Activated B cell treated with CpG ODN at 0.5 μM for 24 hours (primary cell): Measurements from ENCODE around the gene USP3. TPM values are rescaled to one million over a fixed set of nuclear protein-coding genes. Genes with fewer than 3 reads are reported as not detected.

Experiments used
- ATAC-seq: fragments of 200-7000 bp; cut with Tn5 transposase; one replicate; pipeline ENCODE4 v1.10.0; 2021; ENCODE audit warnings: low read depth, mild to moderate bottlenecking, moderate library complexity
- CTCF ChIA-PET: fragments of 350-600 bp; sonication (Branson Sonifier 250); formaldehyde crosslinking; loops from one replicate; lab custom pipeline; 2021; ENCODE audit warnings: antibody characterized with exemption; lab: Charles Lee
- POLR2A ChIA-PET: fragments of 350-600 bp; sonication (Branson Sonifier 250); formaldehyde crosslinking; loops from one replicate; lab custom pipeline; 2021; ENCODE audit warnings: antibody characterized with exemption; lab: Charles Lee
- DNase-seq: peaks from one replicate; pipeline ENCODE4 v3.0.0; 2022
- H3K27ac Mint-ChIP-seq: one replicate; pipeline ENCODE4 v1.8.0; 2020; ENCODE audit warnings: mixed read lengths
- H3K27me3 Mint-ChIP-seq: one replicate; pipeline ENCODE4 v1.8.0; 2021; ENCODE audit warnings: mixed read lengths
- H3K36me3 Mint-ChIP-seq: one replicate; pipeline ENCODE4 v1.8.0; 2021; ENCODE audit warnings: low read depth, mixed read lengths
- H3K4me1 Mint-ChIP-seq: one replicate; pipeline ENCODE4 v1.8.0; 2021; ENCODE audit warnings: mixed read lengths
- H3K4me3 Mint-ChIP-seq: one replicate; pipeline ENCODE4 v1.8.0; 2020; ENCODE audit warnings: mild to moderate bottlenecking, mixed read lengths
- H3K9me3 Mint-ChIP-seq: one replicate; pipeline ENCODE4 v1.8.0; 2020; ENCODE audit warnings: mixed read lengths
- CTCF ChIP-seq: fragments of 200-600 bp; IDR thresholded peaks from one replicate; pipeline ENCODE4 v1.8.0; 2022; ENCODE audit warnings: antibody characterized with exemption, mild to moderate bottlenecking
- intact Hi-C: fragments of 100-400 bp; cut with micrococcal nuclease; formaldehyde crosslinking; loops from one replicate; pipeline ENCODE4 v1.15.1; 2024
- total RNA-seq: library from RNA; stranded (reverse); gene quantifications from 2 replicates; pipeline ENCODE4 v1.2.3, GENCODE V29; 2022

USP3 gene
- total RNA-seq, 1 donor from 2014 or later, result 110 TPM

- Mint-ChIP-seq H3K27ac (no peak overlapping the region), H3K27me3 (no peaks in the 10 kb centered on the region), H3K4me1 (peaks cover 5% of the 10 kb centered on the region), H3K9me3 (no peaks in the 10 kb centered on the region), H3K36me3 (no peaks in the 10 kb centered on the region), H3K4me3 (no peak overlapping the region)
- DNase-seq (no peak), ATAC-seq (no peak)
- no peak for TF ChIP-seq CTCF
- intact Hi-C loops, result no loop called here
- ChIA-PET POLR2A (no interaction called here), CTCF (no interaction called here)
Observed at GRCh38 chr15:63458794-63459395, 45.5 kb upstream of the USP3 start.

- no peak for TF ChIP-seq CTCF
- Mint-ChIP-seq H3K4me1 (peaks cover 5% of the 10 kb centered on the region), H3K9me3 (no peaks in the 10 kb centered on the region), H3K27ac (no peak overlapping the region), H3K4me3 (no peak overlapping the region), H3K36me3 (no peaks in the 10 kb centered on the region), H3K27me3 (no peaks in the 10 kb centered on the region)
- ATAC-seq, result no peak
- no peak for DNase-seq
- CTCF ChIA-PET, result no interaction called here
- intact Hi-C loops, result loop anchor here (10.0 kb wide), 1 partner anchor 204 kb away; no protein-coding TSS in a partner anchor
- POLR2A ChIA-PET, result no interaction called here
Observed at GRCh38 chr15:63460210-63461155, 43.9 kb upstream of the USP3 start.

- H3K4me3 Mint-ChIP-seq, result no peak overlapping the region
- POLR2A ChIA-PET, result no interaction called here
Observed at GRCh38 chr15:63461230-63461985, 43.0 kb upstream of the USP3 start.

GRCh38 chr15:63462088-63462487 lies 42.3 kb upstream of the USP3 start:
- no peak overlapping the region for H3K27ac Mint-ChIP-seq
- no peak for ATAC-seq
- H3K27me3 Mint-ChIP-seq, result no peaks in the 10 kb centered on the region
- H3K9me3 Mint-ChIP-seq, result no peaks in the 10 kb centered on the region
- H3K4me3 Mint-ChIP-seq, result no peak overlapping the region
- DNase-seq, result no peak
- TF ChIP-seq CTCF, result no peak
- CTCF ChIA-PET, result interaction anchor here (1.4 to 8.7 kb wide), 2 partner anchors 44 to 148 kb away, joined by 3 to 94 read pairs; partner anchors contain the start of gene USP3
- peaks cover 9% of the 10 kb centered on the region for H3K4me1 Mint-ChIP-seq
- POLR2A ChIA-PET, result no interaction called here
- H3K36me3 Mint-ChIP-seq, result no peaks in the 10 kb centered on the region
- intact Hi-C loops, result loop anchor here (10.0 kb wide), 1 partner anchor 203 kb away; no protein-coding TSS in a partner anchor

More at GRCh38 chr15:63461230-63461985, 43.0 kb upstream of the USP3 start:
- H3K36me3 Mint-ChIP-seq, result no peaks in the 10 kb centered on the region
- intact Hi-C loops, result loop anchor here (10.0 kb wide), 1 partner anchor 203 kb away; no protein-coding TSS in a partner anchor
- H3K9me3 Mint-ChIP-seq, result no peaks in the 10 kb centered on the region
- no peaks in the 10 kb centered on the region for H3K27me3 Mint-ChIP-seq
- no peak for TF ChIP-seq CTCF
- peaks cover 3% of the 10 kb centered on the region for H3K4me1 Mint-ChIP-seq
- H3K27ac Mint-ChIP-seq, result no peak overlapping the region
- CTCF ChIA-PET, result interaction anchor here (1.4 kb wide), 1 partner anchor 148 kb away, joined by 3 read pairs; no protein-coding TSS in a partner anchor
- ATAC-seq, result no peak
- no peak for DNase-seq
